Measurements from ENCODE around the gene MICB. TPM values are rescaled to one million over a fixed set of nuclear protein-coding genes. Genes with fewer than 3 reads are reported as not detected.
A peak's percentile ranks its signal among the peaks of the same experiment; 100 is the strongest.

Gene MICB
- total RNA-seq, 1 experiment from 2014 or later: 21.7 TPM

DNA sequence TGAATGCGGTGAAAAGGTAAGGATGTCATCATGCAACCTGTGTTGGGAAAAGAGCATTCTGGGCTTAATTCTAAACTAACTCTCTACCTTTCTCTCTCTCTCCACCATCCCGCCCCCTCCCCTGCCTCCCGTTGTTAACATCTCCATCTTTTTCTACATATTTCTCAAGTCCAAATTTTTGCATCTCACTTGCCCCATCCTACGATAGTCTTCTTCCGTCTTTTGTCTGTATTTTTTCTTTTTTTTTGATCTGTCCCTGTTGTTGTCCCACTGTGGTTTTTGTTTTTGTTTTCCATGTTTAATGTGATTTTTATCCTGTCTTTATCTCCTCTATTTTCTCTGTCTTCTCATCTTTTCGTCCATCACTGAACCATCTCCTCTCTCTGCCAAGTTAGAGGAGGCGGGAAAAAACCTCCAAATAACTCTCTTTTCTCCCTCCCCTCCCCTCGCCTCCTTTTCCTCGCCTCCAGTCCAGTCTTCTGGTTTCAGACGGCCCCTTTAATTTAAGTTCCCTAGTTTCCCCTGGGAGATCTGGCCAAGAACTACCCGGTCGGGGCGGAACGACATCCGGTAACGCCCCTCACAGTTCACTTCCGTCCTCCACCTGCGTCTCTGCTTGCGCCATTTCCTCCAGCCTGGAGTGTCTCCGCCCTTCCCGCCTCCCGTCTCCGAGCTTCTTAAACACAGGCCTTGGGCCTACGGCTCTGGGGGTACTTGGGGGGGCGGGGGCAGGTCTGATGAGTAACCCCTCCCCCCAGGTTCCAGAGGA is 49.2 kb downstream of the MICB start, which contains the start of gene NFKBIL1 (continued):
- peak; percentile 69 for TF ChIP-seq ZFX (IDR thresholded peaks at IDR 0.05)
- no peak for TF ChIP-seq EZH2 (IDR thresholded peaks at IDR 0.05)
- TF ChIP-seq YY1 (IDR thresholded peaks at IDR 0.05; ENCODE audit: extremely low read depth, insufficient replicate concordance, low read depth, low read length): peak; percentile 70
- TF ChIP-seq EZH2phosphoT487 (IDR thresholded peaks at IDR 0.05; ENCODE audit: borderline replicate concordance): no peak

DNA sequence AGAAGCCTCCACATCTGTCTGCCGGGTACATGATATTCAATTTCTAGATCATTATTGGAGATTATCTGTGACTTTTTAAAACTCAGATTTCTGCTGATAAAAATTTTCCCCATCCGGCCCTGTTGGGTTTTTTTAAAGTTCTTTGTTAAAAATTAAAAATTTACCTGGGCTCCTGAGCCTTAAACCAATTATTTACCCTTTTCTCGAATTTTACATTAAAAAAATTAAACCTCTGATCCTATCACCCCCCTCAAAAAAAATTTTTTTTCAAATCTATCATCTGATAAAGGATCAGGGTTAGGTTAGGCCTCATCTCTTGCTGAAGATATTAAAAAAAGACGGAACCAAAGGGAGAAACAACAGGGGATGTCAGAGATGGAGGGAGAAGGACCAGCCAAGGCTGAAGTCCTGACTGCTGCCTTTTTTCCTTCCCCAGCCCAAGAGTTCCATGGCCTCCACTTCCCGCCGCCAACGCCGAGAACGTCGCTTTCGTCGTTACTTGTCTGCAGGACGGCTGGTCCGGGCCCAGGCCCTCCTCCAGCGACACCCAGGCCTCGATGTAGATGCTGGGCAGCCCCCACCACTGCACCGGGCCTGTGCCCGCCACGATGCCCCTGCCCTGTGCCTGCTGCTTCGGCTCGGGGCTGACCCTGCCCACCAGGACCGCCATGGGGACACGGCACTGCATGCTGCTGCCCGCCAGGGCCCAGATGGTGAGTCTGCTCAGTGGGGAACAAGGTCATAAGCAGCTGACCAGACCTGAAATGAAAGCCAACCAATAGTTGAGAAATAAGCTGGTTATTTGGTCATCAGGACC is 50.0 kb downstream of the MICB start:
- Histone ChIP-seq H3K9me2 (ENCODE audit: insufficient read depth) (no peaks in the 10 kb centered on the region), H3K27me3 (ENCODE audit: insufficient read depth, low read length) (no peaks in the 10 kb centered on the region), H3K4me3 (replicated peaks in 1 of 2; ENCODE audit: low read depth in 1 of 2, low read length in 2 of 2) (peak overlapping the region; percentile 51 to 67), H2AFZ (ENCODE audit: low read depth, low read length, poor library complexity, severe bottlenecking) (no peak overlapping the region), H3K36me3 (ENCODE audit: control insufficient read depth in 1 of 2, insufficient read depth in 2 of 2, low read length in 2 of 2) (peaks cover 4 to 13% of the 10 kb centered on the region in 2 experiments; a peak in 2 of 4 replicates), H4K20me1 (ENCODE audit: insufficient read depth) (no peaks in the 10 kb centered on the region), H3K4me1 (ENCODE audit: control insufficient read depth in 1 of 2, insufficient read depth in 2 of 2, low read length in 2 of 2) (peaks cover 19 to 28% of the 10 kb centered on the region in 2 experiments), H3K9me3 (ENCODE audit: control insufficient read depth in 1 of 2, insufficient read depth in 1 of 2, low read depth in 1 of 2, low read length in 2 of 2) (no peaks in the 10 kb centered on the region), H3K4me2 (ENCODE audit: low read length) (peak overlapping the region; percentile 87), H3K79me2 (ENCODE audit: insufficient read depth, low read length) (peaks cover 21% of the 10 kb centered on the region), H3K27ac (ENCODE audit: low read depth, low read length) (peak overlapping the region; percentile 50), H3K9ac (ENCODE audit: low read length) (peak overlapping the region; percentile 86)
- TSS peak; percentile 62 for BruUV-seq (replicated peaks)
- CTCF ChIA-PET: interaction anchor here (0.9 to 5.0 kb wide), 2 partner anchors 50 to 53 kb away, joined by 3 to 78 read pairs; no protein-coding TSS in a partner anchor
- no peak for ATAC-seq
- RAD21 ChIA-PET (ENCODE audit: low non-redundant PET in 1 of 2, low total read pairs in 2 of 2, uncharacterized antibody in 2 of 2, unreplicated experiment in 2 of 2): interaction anchor here (0.5 to 2.1 kb wide), 4 partner anchors 50 to 115 kb away, joined by 3 to 11 read pairs (median 6); no protein-coding TSS in a partner anchor
- TF ChIP-seq ZFX (IDR thresholded peaks at IDR 0.05): peak; percentile 33; the same call in 1 of the 2 replicates
- TF ChIP-seq SRF (IDR thresholded peaks at IDR 0.05; ENCODE audit: low read depth): no peak
- no peak for TF ChIP-seq YY1 (IDR thresholded peaks at IDR 0.05; ENCODE audit: extremely low read depth, insufficient replicate concordance, low read depth, low read length)
- POLR2A ChIA-PET: interaction anchor here (0.6 to 2.6 kb wide), 5 partner anchors 34 to 144 kb away, joined by 3 to 9 read pairs (median 6); partner anchors contain the start of gene LTB
- DNase-seq (ENCODE audit: low read depth, low spot score): no peak
- intact Hi-C loops (cut with micrococcal nuclease): loop anchor here (1.0 to 10.0 kb wide), 4 partner anchors 53 to 287 kb away; partner anchors contain the start of gene GPANK1

All from HCT116 (cell line).